Fibroblast of pulmonary artery (primary cell): ENCODE data around the gene CYP2F1.

Experiments
- DNase-seq: peaks from one replicate; pipeline ENCODE4 v3.0.0-alpha.2; 2010; ENCODE audit warnings: low read depth
- H3K4me3 ChIP-seq: replicated peaks from 2 replicates; pipeline ENCODE4 v1.5.1; 2011; ENCODE audit warnings: low read depth, mild to moderate bottlenecking, control low read depth, low read length, moderate library complexity
- CTCF ChIP-seq: IDR thresholded peaks from 2 replicates; pipeline ENCODE4 v1.5.1; 2011; ENCODE audit warnings: mild to moderate bottlenecking, control low read depth, low read length, inconsistent platforms; ENCODE audit errors: missing control alignments

Gene CYP2F1

GRCh38 chr19:41114132-41114531 is at the start of gene CYP2F1:
CYP2F1 (plus strand) TSS chr19:41114432; CDS start chr19:41116189, 1,757 bp downstream.
- H3K4me3 ChIP-seq, result no peak within 1 kb of the TSS
- no peak for DNase-seq
- no peak for TF ChIP-seq CTCF

- DNase-seq, result peak; percentile 46
- no peak overlapping the region for H3K4me3 ChIP-seq
- TF ChIP-seq CTCF, result no peak
Observed at GRCh38 chr19:41064974-41065569, 49.2 kb upstream of the CYP2F1 start.

GRCh38 chr19:41076286-41076685 is 37.9 kb upstream of the CYP2F1 start:
- no peak for DNase-seq
- H3K4me3 ChIP-seq, result no peak overlapping the region
- TF ChIP-seq CTCF, result no peak

- DNase-seq, result no peak
- no peak for TF ChIP-seq CTCF
- no peak overlapping the region for H3K4me3 ChIP-seq
Observed at GRCh38 chr19:41083516-41083915, 30.7 kb upstream of the CYP2F1 start.

- TF ChIP-seq CTCF, result no peak
Observed at GRCh38 chr19:41085748-41086415, 28.4 kb upstream of the CYP2F1 start.

GRCh38 chr19:41088151-41088550 is 26.1 kb upstream of the CYP2F1 start, which contains the start of gene CYP2A13:
CYP2A13 (plus strand) TSS chr19:41088451; CDS start chr19:41088472, 21 bp downstream.
- no peak for TF ChIP-seq CTCF
- no peak for DNase-seq
- no peak within 1 kb of the TSS for H3K4me3 ChIP-seq

More at GRCh38 chr19:41085748-41086415, 28.4 kb upstream of the CYP2F1 start:
- no peak for DNase-seq
- no peak overlapping the region for H3K4me3 ChIP-seq
